Stimulated activated CD4-positive, alpha-beta T cell treated with anti-CD3 and anti-CD28 coated beads, Interleukin-1b, Interleukin-23, amount 100 ng/mL, for 1 hour (primary cell): Measurements from ENCODE around the gene ASGR2.
"Not testable (repeated sequence)": the region's sequence is repeated elsewhere in the genome, so short reads cannot be mapped to it uniquely, and the experiment has no call there.

ENCODE experiments used
- DNase-seq, 2 donors: peaks; one replicate each; pipeline ENCODE4 v3.0.0-alpha.2; 2020; ENCODE audit warnings: low read depth in 2 of 2

Gene ASGR2

DNA sequence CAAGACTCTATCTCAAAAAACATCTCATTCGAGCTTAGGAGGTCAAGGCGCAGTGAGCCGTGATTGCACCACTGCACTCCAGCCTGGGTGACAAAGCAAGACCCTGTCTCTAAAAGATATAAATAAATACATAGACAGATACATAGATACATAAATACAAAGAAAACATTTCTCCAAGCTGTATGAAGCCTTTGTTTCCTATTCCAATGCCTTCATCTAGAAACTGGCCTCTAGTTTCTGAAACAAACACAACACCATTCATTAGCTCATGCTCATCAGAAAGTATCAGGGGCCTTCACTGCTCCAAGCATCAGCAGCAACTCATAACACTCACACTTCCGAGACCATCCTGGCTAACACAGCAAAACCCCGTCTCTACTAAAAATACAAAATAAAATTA is 10.3 kb upstream of the ASGR2 start:
- DNase-seq: no peak

GRCh38 chr17:7123844-7124243 is 9.2 kb upstream of the ASGR2 start:
- DNase-seq: no peak

DNA sequence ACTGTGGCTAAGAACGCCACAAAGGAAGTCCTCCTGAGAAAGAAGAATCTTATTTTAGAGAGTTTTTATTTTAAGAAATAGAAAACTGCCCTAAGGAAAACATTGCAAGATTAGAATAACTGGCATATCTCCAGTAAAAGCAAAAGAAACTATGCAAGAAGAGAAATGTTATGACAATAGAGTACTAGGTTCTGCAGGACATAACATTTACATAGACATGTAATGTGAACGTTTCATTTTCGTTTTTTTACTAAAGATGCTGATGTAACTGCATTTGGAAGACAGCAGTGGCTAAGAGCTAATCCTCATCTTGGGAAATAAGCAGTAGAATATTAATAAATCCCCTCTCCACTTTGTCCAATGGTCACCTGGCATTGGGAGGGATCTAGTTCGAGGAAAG is 7.8 kb upstream of the ASGR2 start:
- no peak for DNase-seq

DNA sequence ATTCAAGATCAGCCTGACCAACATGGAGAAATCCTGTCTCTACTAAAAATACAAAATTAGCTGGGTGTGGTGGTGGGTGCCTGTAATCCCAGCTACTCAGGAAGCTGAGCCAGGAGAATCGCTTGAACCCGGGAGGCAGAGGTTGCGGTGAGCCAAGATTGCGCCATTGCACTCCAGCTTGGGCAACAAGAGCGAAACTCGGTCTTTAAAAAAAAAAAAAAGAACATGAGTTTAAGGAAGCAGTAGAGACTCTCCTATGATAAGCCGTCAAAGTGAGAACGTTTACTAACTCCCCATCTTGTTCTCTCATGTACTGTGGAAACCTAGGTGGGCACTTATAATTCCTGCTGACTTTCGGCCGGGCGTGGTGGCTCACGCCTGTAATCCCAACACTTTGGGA is 6.0 kb upstream of the ASGR2 start:
- DNase-seq: not testable (repeated sequence)

GRCh38 chr17:7120123-7120522 is 5.5 kb upstream of the ASGR2 start:
- no peak for DNase-seq

GRCh38 chr17:7119314-7119713 is 4.7 kb upstream of the ASGR2 start:
- no peak for DNase-seq

DNA sequence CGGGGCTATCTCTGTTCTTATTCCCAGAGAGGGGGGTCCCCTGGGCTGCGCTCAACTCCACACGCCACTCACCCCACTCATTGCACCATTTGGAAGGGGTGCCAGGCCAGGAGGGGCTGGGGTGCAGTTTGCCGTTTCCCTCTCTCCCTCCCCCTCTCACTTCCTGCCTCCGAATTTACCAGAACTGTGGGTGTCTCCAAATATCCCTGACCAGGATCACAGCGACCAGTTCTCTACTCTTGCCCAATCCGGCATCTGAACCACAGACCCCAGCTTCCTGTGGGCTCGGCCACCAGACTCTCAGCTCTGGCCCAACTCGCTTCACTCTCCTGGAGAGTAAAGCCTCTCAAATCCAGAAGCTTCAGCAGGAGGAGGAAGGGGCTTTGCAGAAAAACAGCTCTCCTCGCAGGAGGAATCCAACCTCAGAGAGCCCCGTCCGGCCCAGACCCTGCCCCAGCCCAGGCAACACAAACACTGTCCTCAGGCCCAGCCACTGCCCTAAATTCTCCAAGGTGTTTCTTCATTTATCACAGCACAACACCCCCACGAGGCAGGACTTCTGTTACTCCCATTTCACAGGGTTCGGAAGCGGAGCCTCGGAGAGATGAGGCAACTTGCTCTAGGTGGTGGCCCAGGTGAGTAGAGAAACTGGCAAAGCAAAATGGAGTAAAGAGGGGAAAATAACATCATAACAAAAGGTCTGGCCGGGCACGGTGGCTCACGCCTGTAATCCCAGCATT is 423 bp upstream of the ASGR2 start:
- no peak for DNase-seq

GRCh38 chr17:7113273-7114071 is 1.1 kb downstream of the ASGR2 start:
- DNase-seq: no peak

- DNase-seq: no peak
Observed at GRCh38 chr17:7112510-7113108, 2.0 kb downstream of the ASGR2 start.

DNA sequence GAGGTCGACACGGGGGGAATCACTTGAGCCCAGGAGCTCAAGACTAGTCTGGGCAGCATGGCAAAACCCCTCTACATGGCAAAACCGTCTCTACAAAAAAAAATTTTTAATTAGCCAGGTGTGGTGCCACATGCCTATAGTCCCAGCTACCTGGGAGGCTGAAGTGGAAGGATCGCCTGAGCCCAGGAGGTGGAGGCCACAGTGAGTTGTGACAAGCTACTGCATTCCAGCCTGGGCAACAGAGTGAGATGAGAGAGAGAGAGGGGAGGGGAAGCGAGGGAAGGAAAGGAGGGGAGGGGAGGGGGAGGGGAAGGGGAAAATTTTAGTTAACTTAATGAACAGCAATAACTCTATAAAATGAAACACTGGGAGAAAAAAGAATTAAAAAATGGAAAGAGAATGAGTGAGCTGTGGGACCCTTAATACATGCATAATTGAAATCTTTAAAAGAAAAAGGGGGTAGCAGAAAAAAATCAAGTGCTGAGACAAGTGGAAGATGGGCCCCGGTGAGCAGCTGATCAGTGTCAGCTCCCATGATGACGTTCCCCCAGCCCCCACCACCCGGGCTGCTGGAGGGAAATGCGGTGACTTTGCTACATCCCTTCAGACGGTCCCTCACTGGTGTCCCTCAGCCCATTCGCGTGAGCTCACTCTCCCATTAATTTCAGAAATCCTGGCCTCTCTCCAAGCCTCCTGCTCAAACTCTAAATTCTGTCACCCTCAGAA is 2.7 kb downstream of the ASGR2 start:
- no peak for DNase-seq

- DNase-seq: no peak
Observed at GRCh38 chr17:7110617-7111306, 3.9 kb downstream of the ASGR2 start.

GRCh38 chr17:7109461-7110322 is 4.9 kb downstream of the ASGR2 start:
- no peak for DNase-seq

- no peak for DNase-seq
Observed at GRCh38 chr17:7108981-7109380, 5.6 kb downstream of the ASGR2 start.

DNA sequence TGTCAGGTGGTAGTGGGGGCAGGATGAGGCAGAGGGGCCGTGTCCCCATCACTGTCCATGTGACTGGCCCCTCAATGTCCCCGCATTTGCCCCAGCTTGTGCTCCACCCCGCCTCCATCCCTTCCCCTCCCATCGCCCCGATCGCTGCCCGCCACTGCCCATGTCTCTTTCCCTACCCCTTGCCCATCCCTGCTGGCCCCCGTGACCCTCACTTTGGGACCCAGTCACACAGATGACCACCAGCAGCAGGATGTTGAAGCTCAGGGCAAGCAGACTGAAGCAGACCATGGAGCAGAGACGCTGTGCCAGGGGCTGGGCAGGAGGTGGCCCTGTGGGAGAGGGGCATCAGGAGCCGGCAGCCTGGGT is 6.1 kb downstream of the ASGR2 start:
- no peak for DNase-seq

GRCh38 chr17:7107795-7108559 is 6.6 kb downstream of the ASGR2 start:
- no peak for DNase-seq

- DNase-seq: no peak
Observed at GRCh38 chr17:7107012-7107754, 7.4 kb downstream of the ASGR2 start.

GRCh38 chr17:7102421-7102820 is 12.2 kb downstream of the ASGR2 start:
- no peak for DNase-seq

GRCh38 chr17:7101531-7101930 is 13.1 kb downstream of the ASGR2 start:
- DNase-seq: no peak
